Liver (tissue), 9 donors: ENCODE results near the gene LRRC15. TPM values are rescaled to one million over a fixed set of nuclear protein-coding genes. Genes with fewer than 3 reads are reported as not detected.

Experiments
- DNase-seq: peaks from one replicate; pipeline ENCODE4 v3.0.0-alpha.2; 2017; ENCODE audit warnings: low spot score
- H3K27ac ChIP-seq, 2 donors: one replicate each; pipeline ENCODE4 v1.7.0; 2013; ENCODE audit warnings: inconsistent platforms in 2 of 2, low read length in 2 of 2, control low read depth in 1 of 2, low read depth in 1 of 2, mild to moderate bottlenecking in 1 of 2
- H3K27me3 ChIP-seq, 4 donors: one replicate each; pipeline versions ENCODE4 v1.6.1 to v1.7.0; 2013; ENCODE audit warnings: low read length in 3 of 4, inconsistent platforms in 1 of 4, mild to moderate bottlenecking in 1 of 4, moderate library complexity in 1 of 4; ENCODE audit not compliant: control insufficient read depth in 4 of 4, insufficient read depth in 4 of 4
- H3K36me3 ChIP-seq, 4 donors: one replicate each; pipeline versions ENCODE4 v1.6.1 to v1.7.0; 2013; ENCODE audit warnings: low read length in 3 of 4, mild to moderate bottlenecking in 3 of 4, low read depth in 1 of 4, moderate library complexity in 1 of 4; ENCODE audit not compliant: control insufficient read depth in 4 of 4, insufficient read depth in 3 of 4
- H3K4me1 ChIP-seq, 4 donors: one replicate each; pipeline versions ENCODE4 v1.6.1 to v1.7.0; 2013; ENCODE audit warnings: low read length in 3 of 4, mild to moderate bottlenecking in 3 of 4, moderate library complexity in 1 of 4; ENCODE audit not compliant: control insufficient read depth in 4 of 4, insufficient read depth in 4 of 4
- H3K4me3 ChIP-seq, 3 donors: one replicate each; pipeline versions ENCODE4 v1.6.1 to v1.7.0; 2013; ENCODE audit warnings: low read length in 3 of 3, control low read depth in 1 of 3, low read depth in 1 of 3, mild to moderate bottlenecking in 1 of 3
- H3K9ac ChIP-seq, 2 donors: one replicate each; pipeline ENCODE4 v1.7.0; 2013; ENCODE audit warnings: low read length in 2 of 2, mild to moderate bottlenecking in 2 of 2, moderate library complexity in 2 of 2, control low read depth in 1 of 2, low read depth in 1 of 2
- H3K9me3 ChIP-seq, 4 donors: one replicate each; pipeline versions ENCODE4 v1.6.1 to v1.7.0; 2013; ENCODE audit warnings: low read length in 3 of 4; ENCODE audit not compliant: control insufficient read depth in 4 of 4
- EGR1 ChIP-seq, 2 donors: IDR thresholded peaks; 2 replicates each; pipeline ENCODE4 v1.6.1; 2016 to 2018; ENCODE audit warnings: antibody characterized with exemption in 2 of 2, low read depth in 2 of 2
- FOXA1 ChIP-seq: IDR thresholded peaks from 2 replicates; pipeline ENCODE4 v1.6.1; 2016; ENCODE audit warnings: antibody characterized with exemption
- FOXA2 ChIP-seq: IDR thresholded peaks from 2 replicates; pipeline ENCODE4 v1.6.1; 2016; ENCODE audit warnings: antibody characterized with exemption
- GABPA ChIP-seq, 2 donors: IDR thresholded peaks in 1 of 2; conservative IDR thresholded peaks in 1 of 2; 2 replicates each; pipeline ENCODE4 v1.6.1; 2016; ENCODE audit warnings: antibody characterized with exemption in 2 of 2, mild to moderate bottlenecking in 1 of 2, moderate library complexity in 1 of 2
- HNF4G ChIP-seq: IDR thresholded peaks from 2 replicates; pipeline ENCODE4 v1.6.1; 2016; ENCODE audit warnings: antibody characterized with exemption
- JUND ChIP-seq, 2 donors: IDR thresholded peaks; 2 replicates each; pipeline ENCODE4 v1.6.1; 2016; ENCODE audit warnings: antibody characterized with exemption in 2 of 2
- NR2F2 ChIP-seq: IDR thresholded peaks from 2 replicates; pipeline ENCODE4 v1.6.1; 2016; ENCODE audit warnings: antibody characterized with exemption
- RAD21 ChIP-seq, 2 donors: IDR thresholded peaks; 2 replicates each; pipeline ENCODE4 v1.6.1; 2016; ENCODE audit warnings: antibody characterized with exemption in 2 of 2, mild to moderate bottlenecking in 2 of 2
- RXRA ChIP-seq, 2 donors: IDR thresholded peaks; 2 replicates each; pipeline ENCODE4 v1.6.1; 2017 to 2018; ENCODE audit warnings: antibody characterized with exemption in 2 of 2, mild to moderate bottlenecking in 1 of 2
- SP1 ChIP-seq: IDR thresholded peaks from 2 replicates; pipeline ENCODE4 v1.6.1; 2018; ENCODE audit warnings: antibody characterized with exemption, mild to moderate bottlenecking
- TAF1 ChIP-seq: conservative IDR thresholded peaks from 2 replicates; pipeline ENCODE4 v1.6.1; 2016; ENCODE audit warnings: antibody characterized with exemption, mild to moderate bottlenecking
- YY1 ChIP-seq: IDR thresholded peaks from 2 replicates; pipeline ENCODE4 v1.6.1; 2016; ENCODE audit warnings: antibody characterized with exemption, mild to moderate bottlenecking
- WGBS: extraction: QIAGEN DNeasy Blood & Tissue Kit; methylation state at CpG from one replicate; pipeline ENCODE4 v1.1.7; 2013; 5-methylcytosine and 5-hydroxymethylcytosine counted together
- polyA plus RNA-seq, 2 donors: library from polyadenylated mRNA; stranded (reverse) in 1 of 2; unstranded in 1 of 2; fragments of 200-250 nt in 1 of 2; fragments of >200 nt in 1 of 2; fragmentation: Nextera tagmentation in 1 of 2; extraction: Ambion mirVana in 1 of 2; gene quantifications; one replicate each; pipeline versions ENCODE4 v1.2.1 to v1.2.3, GENCODE V29; 2013 to 2015
- total RNA-seq, 2 donors: library from RNA; depleted of rRNA; stranded (reverse); fragments of >200 nt; gene quantifications; one replicate each; pipeline ENCODE4 v1.2.3, GENCODE V29; 2014
- TF ChIP-seq, protein P1 (sequence below): IDR thresholded peaks from 2 replicates; pipeline ENCODE4 v1.6.1; 2016; ENCODE audit warnings: antibody characterized with exemption
- TF ChIP-seq, protein P2 (sequence below): IDR thresholded peaks from 2 replicates; pipeline ENCODE4 v1.6.1; 2016; ENCODE audit warnings: antibody characterized with exemption, mild to moderate bottlenecking
- TF ChIP-seq, protein P3 (sequence below): IDR thresholded peaks from 2 replicates; pipeline ENCODE4 v1.6.1; 2016; ENCODE audit warnings: antibody characterized with exemption
- TF ChIP-seq, protein P4 (sequence below): IDR thresholded peaks from 2 replicates; pipeline ENCODE4 v1.6.1; 2016; ENCODE audit warnings: antibody characterized with exemption
- TF ChIP-seq, protein P5 (sequence below): fragments of 150-350 bp; IDR thresholded peaks from 2 replicates; pipeline ENCODE4 v1.5.1; 2017; ENCODE audit warnings: improper control_type of control experiment, low read depth, low read length; ENCODE audit not compliant: missing input control
- donor health status: healthy.
- donor health status: healthy.
- donor health status: healthy.
- donor health status: healthy.
- donor health status: healthy.

Gene LRRC15
- total and polyA plus RNA-seq, 4 donors, result 0.03 to 0.08 (median 0.05) TPM; not detected in 1

DNA sequence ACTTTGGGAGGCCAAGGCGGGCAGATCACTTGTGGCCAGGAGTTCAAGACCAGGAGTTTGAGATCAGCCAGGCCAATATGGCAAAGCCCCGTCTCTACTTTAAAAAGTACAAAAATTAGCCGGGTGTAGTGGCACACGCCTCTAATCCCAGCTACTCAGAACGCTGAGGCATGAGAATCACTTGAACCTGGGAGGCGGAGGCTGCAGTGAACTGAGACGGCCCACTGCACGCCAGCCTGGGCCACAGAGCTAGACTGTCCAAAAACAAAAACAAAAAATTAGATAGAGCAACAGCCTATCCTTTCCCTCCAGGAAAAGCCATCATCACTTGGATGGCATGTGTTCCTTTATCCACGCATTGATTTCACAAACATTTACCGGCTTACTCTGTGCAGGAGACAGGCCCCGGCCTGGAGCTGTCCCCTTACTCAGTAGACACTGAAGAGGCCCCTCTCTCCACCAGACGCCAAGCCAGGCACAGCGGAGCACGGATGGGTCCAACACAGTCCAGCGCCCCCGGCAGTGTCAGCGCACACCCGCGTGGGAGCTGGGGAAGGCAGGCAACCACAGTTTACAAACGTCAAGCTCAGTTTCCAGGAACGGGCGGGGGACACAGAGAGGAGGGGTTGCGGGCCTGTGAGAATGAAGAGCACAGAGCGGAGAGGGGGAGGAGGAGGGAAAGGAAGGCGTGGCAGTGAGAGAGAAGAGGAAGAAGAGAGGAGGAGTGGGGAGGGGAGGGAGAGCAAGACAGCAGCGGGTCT, 26.4 kb upstream of the LRRC15 start:
- H3K27me3 ChIP-seq, result no peaks in the 10 kb centered on the region
- H3K4me3 ChIP-seq, result peak overlapping the region in 1 of 3 donors; percentile 36
- H3K9me3 ChIP-seq, result no peaks in the 10 kb centered on the region
- H3K9ac ChIP-seq, result peak overlapping the region in 1 of 2 donors; percentile 64
- DNase-seq, result no peak
- peak overlapping the region; percentile 73 to 88 for H3K27ac ChIP-seq
- TF ChIP-seq JUND (IDR thresholded peaks at IDR 0.05) (no peak), GABPA (IDR thresholded peaks at IDR 0.05 in 1 of 2, conservative IDR thresholded peaks at IDR 0.05 in 1 of 2) (no peak), TAF1 (peak; percentile 46), RAD21 (IDR thresholded peaks at IDR 0.05) (no peak), FOXA1 (no peak), RXRA (IDR thresholded peaks at IDR 0.05) (peak; percentile 36 to 40), EGR1 (IDR thresholded peaks at IDR 0.05; ENCODE audit: low read depth in 2 of 2) (no peak), YY1 (peak; percentile 36)
- TF ChIP-seq, protein P1, sequence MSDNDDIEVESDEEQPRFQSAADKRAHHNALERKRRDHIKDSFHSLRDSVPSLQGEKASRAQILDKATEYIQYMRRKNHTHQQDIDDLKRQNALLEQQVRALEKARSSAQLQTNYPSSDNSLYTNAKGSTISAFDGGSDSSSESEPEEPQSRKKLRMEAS, result no peak
- TF ChIP-seq, protein P2, sequence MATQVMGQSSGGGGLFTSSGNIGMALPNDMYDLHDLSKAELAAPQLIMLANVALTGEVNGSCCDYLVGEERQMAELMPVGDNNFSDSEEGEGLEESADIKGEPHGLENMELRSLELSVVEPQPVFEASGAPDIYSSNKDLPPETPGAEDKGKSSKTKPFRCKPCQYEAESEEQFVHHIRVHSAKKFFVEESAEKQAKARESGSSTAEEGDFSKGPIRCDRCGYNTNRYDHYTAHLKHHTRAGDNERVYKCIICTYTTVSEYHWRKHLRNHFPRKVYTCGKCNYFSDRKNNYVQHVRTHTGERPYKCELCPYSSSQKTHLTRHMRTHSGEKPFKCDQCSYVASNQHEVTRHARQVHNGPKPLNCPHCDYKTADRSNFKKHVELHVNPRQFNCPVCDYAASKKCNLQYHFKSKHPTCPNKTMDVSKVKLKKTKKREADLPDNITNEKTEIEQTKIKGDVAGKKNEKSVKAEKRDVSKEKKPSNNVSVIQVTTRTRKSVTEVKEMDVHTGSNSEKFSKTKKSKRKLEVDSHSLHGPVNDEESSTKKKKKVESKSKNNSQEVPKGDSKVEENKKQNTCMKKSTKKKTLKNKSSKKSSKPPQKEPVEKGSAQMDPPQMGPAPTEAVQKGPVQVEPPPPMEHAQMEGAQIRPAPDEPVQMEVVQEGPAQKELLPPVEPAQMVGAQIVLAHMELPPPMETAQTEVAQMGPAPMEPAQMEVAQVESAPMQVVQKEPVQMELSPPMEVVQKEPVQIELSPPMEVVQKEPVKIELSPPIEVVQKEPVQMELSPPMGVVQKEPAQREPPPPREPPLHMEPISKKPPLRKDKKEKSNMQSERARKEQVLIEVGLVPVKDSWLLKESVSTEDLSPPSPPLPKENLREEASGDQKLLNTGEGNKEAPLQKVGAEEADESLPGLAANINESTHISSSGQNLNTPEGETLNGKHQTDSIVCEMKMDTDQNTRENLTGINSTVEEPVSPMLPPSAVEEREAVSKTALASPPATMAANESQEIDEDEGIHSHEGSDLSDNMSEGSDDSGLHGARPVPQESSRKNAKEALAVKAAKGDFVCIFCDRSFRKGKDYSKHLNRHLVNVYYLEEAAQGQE, result peak; percentile 80
- TF ChIP-seq, protein P3, sequence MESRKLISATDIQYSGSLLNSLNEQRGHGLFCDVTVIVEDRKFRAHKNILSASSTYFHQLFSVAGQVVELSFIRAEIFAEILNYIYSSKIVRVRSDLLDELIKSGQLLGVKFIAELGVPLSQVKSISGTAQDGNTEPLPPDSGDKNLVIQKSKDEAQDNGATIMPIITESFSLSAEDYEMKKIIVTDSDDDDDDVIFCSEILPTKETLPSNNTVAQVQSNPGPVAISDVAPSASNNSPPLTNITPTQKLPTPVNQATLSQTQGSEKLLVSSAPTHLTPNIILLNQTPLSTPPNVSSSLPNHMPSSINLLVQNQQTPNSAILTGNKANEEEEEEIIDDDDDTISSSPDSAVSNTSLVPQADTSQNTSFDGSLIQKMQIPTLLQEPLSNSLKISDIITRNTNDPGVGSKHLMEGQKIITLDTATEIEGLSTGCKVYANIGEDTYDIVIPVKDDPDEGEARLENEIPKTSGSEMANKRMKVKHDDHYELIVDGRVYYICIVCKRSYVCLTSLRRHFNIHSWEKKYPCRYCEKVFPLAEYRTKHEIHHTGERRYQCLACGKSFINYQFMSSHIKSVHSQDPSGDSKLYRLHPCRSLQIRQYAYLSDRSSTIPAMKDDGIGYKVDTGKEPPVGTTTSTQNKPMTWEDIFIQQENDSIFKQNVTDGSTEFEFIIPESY, result no peak
- TF ChIP-seq, protein P4, sequence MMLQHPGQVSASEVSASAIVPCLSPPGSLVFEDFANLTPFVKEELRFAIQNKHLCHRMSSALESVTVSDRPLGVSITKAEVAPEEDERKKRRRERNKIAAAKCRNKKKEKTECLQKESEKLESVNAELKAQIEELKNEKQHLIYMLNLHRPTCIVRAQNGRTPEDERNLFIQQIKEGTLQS, result no peak
- H3K36me3 ChIP-seq, result no peaks in the 10 kb centered on the region
- WGBS, result 38% methylated on average over 26 of the region's 26 CpGs
- peaks cover 3 to 34% (median 18%) of the 10 kb centered on the region in 4 donors for H3K4me1 ChIP-seq

DNA sequence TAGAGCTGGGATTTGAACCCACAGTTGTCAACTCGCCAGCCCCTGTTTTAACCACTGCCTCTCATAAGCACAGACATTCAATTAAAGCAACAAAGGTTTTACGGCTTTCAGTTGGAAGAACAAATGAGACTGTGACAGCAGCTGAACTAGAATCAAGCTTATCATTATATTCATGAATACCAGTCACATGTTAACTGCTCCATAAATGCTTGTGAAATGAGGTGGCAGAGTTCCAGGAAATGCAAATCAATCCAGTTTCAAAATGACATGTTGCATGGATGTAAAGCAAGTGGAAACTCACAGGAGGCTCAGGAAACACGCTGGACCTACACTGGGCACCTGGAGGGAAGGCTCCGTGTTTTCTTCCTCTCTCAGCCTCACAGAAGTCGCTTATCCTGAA, 25.7 kb upstream of the LRRC15 start:
- H3K4me3 ChIP-seq, result no peak overlapping the region
- H3K27me3 ChIP-seq, result no peaks in the 10 kb centered on the region
- DNase-seq, result no peak
- 83% methylated on average over 5 of the region's 5 CpGs for WGBS
- no peaks in the 10 kb centered on the region for H3K9me3 ChIP-seq
- peaks cover 3 to 34% (median 18%) of the 10 kb centered on the region in 4 donors for H3K4me1 ChIP-seq
- peak overlapping the region; percentile 73 to 88 for H3K27ac ChIP-seq
- TF ChIP-seq FOXA2 (no peak), YY1 (no peak), NR2F2 (no peak), JUND (IDR thresholded peaks at IDR 0.05) (no peak), HNF4G (no peak), GABPA (IDR thresholded peaks at IDR 0.05 in 1 of 2, conservative IDR thresholded peaks at IDR 0.05 in 1 of 2) (no peak), SP1 (no peak)
- TF ChIP-seq, protein P5, sequence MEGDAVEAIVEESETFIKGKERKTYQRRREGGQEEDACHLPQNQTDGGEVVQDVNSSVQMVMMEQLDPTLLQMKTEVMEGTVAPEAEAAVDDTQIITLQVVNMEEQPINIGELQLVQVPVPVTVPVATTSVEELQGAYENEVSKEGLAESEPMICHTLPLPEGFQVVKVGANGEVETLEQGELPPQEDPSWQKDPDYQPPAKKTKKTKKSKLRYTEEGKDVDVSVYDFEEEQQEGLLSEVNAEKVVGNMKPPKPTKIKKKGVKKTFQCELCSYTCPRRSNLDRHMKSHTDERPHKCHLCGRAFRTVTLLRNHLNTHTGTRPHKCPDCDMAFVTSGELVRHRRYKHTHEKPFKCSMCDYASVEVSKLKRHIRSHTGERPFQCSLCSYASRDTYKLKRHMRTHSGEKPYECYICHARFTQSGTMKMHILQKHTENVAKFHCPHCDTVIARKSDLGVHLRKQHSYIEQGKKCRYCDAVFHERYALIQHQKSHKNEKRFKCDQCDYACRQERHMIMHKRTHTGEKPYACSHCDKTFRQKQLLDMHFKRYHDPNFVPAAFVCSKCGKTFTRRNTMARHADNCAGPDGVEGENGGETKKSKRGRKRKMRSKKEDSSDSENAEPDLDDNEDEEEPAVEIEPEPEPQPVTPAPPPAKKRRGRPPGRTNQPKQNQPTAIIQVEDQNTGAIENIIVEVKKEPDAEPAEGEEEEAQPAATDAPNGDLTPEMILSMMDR, result no peak
- H3K9ac ChIP-seq, result peak overlapping the region in 1 of 2 donors; percentile 64
- no peaks in the 10 kb centered on the region for H3K36me3 ChIP-seq
